RCC 7860 (cell line): ENCODE results near the gene CST4.
"Not testable (repeated sequence)": the region's sequence is repeated elsewhere in the genome, so short reads cannot be mapped to it uniquely, and the experiment has no call there.

Experiments
- DNase-seq: peaks from one replicate; pipeline ENCODE4 v3.0.0-alpha.2; 2015; ENCODE audit warnings: low spot score
- FAIRE-seq: peaks from 2 replicates; lab custom pipeline; 2012; peaks lifted over from hg19 to GRCh38; lab: Jason Lieb, UNC

The CST4 gene

DNA sequence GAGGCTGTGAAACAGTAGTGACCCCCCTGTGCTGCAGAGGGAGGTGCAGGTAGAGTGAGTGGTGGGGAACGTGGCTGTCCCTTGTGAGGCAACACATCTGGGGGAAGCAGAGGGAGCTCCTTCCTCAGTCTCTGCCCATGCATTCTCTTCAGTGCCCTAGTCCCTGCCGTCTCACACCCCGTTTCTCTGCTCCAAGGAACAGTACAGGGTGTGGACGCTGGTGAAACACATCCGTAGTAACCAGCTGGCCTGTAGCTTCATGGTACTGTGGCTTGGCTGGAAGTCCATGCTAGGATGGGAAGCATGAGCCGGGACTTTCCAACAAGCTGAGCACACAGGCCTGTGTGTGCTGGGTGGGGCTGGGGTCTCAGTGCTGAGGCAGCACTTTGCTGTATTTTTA is 25.7 kb downstream of the CST4 start:
- DNase-seq: no peak
- no peak for FAIRE-seq

DNA sequence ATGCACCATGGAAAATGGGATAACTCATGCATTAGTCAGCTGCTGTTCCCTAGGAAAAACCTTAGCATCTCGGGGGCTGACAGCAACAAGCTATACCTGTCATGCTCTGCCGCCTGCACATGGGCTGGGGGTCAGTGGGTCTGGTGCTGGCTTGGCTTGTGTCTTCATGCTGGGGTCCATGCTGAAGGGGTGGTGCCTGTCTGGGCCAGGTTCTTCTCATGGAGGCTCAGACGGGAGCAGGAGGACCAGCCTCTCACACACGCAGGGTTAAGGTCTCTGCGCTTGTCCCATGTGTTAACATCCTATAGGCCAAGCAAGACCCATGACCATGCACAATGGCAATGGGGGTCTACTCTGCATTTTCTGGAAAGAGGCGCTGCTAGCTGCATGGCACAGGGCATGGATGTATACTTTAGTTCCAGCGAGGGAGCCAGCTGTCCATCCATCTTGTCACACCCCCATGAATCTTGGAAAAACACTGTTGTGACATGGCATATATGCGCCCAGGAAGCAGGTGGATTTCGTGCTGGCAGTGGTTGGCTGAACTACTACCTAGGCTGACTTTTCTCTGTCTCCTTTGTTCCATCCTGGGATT is 26.5 kb downstream of the CST4 start:
- DNase-seq (no peak), FAIRE-seq (no peak)

DNA sequence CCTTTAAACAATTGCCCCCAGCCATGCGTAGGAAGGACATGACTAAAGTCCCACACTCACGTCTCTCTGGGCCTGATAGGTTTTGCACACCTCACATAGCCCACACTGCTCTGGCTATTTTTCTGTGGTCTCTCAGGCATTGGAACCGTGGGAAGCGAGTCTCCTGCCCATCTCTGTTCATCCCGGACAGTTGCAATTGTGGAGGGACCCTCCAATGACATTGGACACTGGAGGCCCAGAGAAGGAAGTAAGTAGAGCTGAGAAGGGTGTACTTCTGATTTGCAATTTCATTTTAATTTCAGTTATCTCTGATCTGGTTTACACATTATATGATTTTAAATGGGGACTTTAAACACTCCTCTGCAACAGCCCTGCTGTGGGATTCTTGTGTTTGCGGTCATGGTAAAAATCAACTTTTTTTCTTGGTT is 27.8 kb downstream of the CST4 start:
- FAIRE-seq (no peak), DNase-seq (no peak)

DNA sequence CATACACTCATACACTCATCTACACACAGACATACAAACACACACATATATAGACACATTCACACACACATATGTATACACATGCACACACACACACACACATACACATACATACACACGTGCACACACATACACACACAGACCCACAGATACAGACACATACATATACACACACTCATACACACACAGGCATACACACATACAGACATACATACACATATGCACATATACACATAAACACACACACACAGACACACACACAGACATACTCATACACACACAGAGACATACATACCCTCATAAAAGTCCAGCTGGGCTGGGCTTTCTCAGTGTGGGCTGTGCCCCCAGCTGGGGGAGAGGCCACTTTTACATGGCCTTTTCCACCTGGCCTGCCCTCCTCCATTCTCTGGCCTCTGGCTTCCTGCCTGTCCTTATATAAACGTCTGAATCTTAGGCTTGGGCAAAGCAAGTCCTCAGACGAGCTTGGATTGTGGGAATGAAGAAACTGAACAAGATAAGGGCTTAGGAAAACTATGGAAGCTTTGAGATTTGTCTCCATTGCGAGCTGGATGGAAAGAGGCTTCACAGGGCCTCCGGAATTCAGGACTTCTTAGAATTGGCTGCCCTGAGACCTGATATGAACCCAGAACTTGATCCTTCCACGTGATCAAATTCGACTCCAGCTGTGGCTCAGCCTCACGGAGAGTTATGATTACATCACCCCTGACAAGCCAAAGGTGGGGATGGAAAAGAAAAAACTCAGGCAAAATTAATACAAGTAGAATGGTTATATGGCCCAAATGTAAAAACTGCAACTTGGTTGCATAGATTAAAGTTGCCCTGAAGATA is 28.6 kb downstream of the CST4 start:
- DNase-seq: no peak

DNA sequence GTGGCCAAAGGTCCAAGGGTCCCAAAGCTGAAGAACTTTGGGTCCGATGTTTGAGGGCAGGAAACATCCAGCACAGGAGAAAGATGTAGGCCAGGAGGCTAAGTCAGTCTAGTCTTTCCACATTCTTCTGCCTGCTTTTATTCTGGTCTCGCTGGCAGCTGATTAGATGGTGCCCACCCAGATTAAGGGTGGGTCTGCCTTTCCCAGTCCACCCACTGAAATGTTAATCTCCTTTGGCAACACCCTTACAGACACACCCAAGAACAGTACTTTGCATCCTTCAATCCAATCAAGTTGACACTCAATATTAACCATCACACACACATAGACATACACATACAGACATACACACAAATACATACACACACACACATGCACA is 29.2 kb downstream of the CST4 start:
- DNase-seq, FAIRE-seq: not testable (repeated sequence)

More for the DNA sequence above, 28.6 kb downstream of the CST4 start:
- FAIRE-seq: no peak

DNA sequence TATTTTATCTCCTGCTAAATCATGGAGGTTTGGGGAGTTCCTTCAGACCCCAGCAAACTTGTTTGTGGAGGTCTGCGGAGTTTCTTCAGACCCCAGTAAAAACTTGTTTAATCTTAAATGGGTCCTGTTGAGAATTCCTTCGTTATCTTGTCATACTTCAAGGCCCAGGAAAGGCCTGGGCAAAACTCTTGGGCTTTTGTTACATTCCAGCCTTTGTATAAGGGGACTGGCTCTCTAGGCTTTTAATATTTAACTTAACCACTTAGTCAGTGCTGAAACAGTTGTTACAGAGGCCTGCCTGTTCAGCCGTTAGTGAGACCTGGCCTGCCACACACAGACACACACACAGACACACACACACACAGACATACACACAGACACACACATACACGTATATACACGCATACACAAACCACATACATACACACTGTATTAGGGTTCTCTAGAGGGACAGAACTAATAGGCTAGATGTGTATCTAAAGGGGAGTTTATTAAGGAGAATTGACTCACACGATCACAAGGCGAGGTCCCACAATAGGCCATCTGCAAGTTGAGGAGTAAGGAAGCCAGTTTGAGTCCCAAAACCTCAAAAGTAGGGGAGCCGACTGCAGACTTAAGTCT is 29.7 kb downstream of the CST4 start:
- FAIRE-seq (peak; percentile 87), DNase-seq (peak; percentile 80)

DNA sequence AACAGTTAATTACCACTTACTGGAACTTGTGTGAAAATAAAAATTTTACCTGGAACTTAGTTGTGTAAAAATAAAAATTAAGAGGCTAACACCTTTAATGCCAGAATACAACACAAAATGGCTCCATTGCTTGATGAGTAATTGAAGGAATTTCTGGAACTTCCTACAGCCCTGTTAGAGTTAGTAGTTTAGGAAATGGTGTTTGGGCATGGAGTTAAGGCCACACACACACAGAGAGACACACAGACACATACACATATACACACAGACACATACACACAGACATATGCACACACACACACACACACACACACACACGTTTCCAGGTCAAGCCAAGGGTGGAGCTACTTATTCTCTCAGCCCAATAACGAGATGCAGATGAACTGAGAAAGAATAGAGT is 30.5 kb downstream of the CST4 start:
- DNase-seq (no peak), FAIRE-seq (no peak)

DNA sequence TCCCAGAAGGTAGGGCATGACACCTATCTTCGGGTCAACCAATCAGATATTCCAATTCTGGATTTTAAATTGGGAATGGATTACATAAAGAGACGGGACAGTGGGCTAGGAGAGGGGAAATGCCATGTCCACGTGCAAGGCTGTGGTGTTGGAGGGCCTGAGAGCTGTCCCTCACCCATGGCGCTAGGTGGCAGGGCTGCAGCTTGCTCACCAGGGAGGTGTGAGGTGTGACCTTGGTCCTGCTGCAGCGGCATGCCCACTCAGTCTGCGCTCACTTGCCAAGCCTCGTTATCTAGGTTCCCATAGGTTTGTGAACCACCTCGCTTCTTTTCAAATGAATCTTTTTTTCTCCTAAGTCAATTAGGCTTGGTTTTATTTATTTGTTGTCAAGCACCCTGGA is 31.6 kb downstream of the CST4 start:
- DNase-seq (no peak), FAIRE-seq (no peak)

DNA sequence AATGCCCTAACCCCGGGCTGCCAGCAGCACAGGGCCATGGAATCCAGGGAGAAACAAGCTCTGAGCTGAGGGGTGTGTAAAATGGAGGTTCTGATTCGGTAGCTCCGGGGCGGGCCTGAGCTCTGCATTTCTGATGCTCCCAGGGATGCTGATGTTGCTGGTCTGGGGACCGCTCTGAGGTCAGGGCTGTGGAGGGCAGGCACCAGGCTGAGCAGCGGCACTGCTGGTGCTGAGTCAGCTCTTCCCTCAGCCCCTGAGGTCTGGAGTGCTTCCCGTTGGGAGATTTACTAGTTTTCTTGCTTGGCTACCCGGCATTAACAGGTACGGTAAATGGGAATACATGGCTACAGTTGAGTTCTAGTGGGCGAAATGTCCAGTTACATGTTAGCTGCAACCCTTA is 32.5 kb downstream of the CST4 start:
- DNase-seq (no peak), FAIRE-seq (no peak)

DNA sequence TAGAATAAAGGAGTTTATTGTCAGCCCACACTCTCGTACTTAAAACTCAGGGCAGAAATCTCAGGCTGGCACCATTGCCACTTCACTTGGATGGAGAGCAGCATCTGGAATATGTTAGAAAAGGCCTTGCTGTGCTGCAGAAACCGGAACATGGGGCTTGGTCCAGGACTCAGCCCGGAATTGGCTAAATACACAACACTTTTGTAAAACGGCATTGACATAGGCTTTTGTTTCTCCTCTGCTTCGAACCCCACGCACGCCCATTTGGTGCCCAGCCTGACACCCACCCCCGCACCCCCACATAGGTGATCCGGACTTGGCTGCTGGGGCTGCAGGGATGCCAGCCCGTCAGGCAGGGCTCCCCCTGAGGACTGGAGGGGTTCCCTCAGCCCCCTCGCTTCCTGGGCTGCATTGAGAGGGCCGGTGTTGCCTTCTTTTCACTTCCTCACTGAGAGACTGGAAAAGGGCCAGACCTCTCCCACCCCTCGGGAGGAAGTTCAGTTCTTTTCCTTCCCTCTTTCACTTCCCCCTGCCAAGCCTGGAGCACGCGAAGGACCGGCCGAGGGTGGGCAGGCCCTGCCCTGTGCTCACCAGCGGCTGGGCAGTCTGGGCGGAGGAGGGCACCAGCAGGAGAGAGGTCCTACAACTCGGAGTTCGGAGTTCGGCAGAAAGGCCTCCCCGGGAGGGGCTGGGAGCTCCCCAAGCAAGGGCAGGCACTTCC is 33.2 kb downstream of the CST4 start:
- FAIRE-seq: no peak
- DNase-seq: no peak

DNA sequence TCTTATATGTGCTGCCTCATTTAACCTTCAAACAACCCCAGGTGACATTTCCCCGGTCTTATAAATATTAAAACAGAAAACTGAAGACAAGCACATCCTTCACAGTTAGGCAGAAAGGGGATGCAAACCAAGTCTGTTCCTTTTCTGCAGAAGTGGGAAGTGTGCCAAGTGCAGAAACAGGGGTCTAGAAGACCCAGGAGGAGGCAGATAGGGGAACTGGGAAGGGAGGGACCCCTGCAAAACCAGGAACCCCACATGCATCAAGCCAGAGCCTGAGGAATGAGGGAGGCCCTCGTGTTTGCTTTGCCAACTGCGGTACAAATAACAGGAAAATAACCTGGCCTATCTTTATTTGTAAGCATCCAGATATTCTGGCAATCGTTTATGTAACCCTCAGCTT is 34.1 kb downstream of the CST4 start:
- FAIRE-seq: no peak
- DNase-seq: no peak

DNA sequence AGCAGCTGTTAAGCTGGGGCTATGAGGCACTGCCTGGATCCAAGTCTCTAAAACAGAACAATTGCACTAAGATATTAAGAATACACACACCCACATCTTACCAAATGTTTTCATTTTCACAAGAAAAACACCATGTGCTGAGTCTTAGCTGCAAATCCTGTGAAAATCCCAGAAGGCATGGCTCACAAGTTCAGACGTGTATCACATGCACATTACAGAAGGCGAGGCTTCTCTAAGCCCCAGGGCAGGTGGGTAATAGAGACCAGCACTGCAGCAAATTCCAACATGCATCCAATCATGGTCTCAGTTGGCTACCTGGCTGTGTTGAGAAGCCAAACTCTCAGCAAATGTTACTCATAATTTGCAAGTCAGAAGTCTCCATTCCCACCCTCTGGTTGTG is 34.8 kb downstream of the CST4 start:
- FAIRE-seq (no peak), DNase-seq (no peak)

DNA sequence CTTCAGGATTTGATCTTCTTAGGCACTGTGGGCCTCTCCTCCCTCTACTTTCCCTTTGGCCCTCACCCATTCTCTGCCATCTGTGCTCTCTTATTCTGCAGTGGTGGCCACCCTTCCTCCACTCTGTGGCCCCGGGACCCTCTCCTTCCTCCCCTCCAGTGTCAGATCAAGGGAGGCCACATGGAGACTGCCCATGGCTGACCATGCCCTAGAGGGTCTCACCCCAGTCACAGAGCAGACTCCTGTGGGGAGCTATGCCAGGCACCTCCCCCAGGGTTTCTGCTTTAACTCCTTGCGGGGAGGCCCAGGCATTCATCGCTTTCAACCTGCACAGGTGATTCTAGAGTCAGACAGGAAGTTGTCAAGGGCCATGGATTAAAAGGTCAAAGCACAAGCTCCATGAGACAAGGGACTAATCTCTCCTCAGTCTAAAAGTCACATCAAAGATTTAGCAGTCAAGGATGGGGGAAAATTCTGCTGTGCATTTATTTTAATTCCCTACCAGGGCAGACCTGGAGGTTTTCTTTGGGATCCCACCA is 35.4 kb downstream of the CST4 start:
- no peak for FAIRE-seq
- DNase-seq: no peak

DNA sequence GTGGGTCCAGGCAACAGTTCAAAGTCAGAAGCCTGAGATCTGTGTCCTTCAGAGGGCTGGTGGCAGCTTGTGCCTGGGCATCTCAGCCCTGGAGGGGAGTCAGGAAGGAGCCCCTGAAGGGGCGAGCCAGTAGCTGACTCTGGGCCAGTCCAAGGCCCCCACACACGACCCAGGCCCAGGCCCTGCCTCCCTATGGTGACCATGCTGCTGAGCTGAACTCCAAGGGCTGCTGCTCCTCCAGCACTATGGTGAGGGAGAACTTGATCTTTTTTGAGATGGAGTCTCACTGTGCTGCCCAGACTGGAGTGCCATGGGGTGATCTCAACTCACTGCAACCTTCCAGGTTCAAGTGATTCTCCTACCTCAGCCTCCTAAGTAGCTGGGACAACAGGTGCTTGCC is 35.9 kb downstream of the CST4 start:
- FAIRE-seq (no peak), DNase-seq (no peak)

DNA sequence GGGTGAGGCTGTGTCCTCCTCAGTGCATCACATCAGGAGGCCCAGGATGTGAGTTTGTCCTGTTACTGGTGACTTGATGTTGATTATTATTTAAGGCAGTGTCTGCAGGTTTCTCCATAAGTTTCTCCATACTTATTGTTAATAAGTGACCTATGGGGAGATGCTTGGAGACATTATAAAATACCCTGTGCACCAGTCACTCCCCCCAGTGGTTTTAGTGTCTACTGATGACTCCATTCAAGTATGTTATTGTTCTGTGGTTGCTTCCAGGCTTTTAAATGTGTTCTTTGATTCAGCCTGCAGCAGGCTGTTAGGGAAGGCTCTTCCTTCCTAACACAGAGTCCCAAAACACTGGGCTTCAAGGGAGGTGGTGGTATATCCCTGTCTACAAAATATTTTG is 36.5 kb downstream of the CST4 start:
- DNase-seq: peak; percentile 51
- no peak for FAIRE-seq

DNA sequence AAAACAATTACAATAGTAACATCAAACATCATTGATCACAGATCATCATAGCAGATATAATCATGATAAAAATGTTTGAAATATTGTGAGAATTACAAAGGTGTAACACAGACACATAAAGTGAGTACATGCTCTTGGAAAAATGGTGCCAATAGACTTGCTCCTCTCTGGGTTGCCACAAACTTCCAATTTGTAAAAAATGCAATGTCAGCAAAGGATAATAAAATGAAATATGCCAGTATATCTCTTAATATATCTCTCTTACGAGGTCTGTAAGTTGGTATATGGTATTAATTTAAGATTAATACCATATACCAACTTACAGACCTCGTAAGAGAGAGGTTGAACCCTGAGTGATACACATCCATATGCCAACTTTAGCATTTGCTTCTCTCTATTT is 37.7 kb downstream of the CST4 start:
- no peak for FAIRE-seq
- no peak for DNase-seq

DNA sequence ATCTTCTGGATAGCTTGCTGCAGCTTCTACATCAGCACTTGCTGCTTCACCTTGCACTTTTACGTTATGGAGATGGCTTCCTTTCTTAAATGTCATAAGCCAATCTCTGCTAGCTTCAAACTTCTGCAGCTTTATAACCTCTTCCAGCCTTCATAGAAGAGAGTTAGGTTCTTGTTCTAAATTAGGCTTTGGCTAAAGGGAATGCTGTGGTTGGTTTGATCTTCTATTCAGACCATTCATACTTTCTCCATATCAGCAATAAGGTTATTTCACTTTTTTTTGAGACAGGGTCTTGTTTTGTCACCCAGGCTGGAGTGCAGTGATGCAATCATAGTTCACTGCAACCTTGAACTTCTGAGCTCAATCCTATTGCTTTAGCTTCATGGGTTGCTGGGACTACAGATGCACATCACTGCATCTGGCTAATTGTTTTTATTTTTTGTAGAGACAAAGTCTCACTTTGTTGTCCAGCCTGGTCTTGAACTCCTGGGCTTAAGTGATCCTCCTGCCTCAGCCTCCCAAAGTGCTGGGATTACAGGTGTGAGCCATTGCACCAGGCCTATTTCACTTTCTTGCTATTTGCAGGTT is 38.9 kb downstream of the CST4 start:
- DNase-seq: no peak
- no peak for FAIRE-seq

DNA sequence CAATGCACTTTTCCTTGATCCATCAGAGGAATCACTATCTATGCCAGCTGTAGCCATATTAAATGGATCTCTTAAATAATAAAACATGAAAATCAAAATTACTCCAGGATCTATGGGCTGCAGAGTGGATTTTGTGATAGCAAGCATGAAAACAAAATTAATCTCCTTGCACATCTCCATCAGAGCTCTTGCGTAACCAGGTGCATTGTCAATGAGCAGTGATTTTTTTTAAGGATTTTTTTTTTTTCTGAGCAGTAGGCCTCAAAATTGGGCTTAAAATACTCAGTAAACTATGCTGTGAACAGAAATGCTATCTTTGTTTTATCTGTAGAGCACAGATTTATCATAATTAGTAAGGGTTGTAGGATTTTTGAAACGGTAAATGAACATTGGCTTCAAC is 39.6 kb downstream of the CST4 start:
- FAIRE-seq (no peak), DNase-seq (no peak)

DNA sequence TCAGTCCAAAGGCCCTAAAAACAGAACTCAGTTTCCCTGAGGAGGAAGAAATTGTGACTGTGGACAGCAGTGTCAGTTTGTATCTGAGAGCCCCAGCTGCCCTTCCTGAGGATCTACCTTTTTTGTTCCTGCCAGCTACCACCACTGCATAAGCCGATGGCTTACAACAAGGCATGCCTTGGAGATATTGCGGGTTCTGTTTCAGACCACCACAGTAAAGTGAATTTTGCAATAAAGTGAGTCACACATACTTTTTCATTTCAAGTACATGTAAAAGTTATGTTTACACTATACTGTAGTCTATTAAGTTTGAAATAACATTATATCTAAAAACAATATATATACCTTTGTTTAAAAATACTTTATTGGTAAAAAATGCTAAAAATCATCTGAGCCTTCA is 41.5 kb downstream of the CST4 start:
- DNase-seq: no peak
- FAIRE-seq: no peak

DNA sequence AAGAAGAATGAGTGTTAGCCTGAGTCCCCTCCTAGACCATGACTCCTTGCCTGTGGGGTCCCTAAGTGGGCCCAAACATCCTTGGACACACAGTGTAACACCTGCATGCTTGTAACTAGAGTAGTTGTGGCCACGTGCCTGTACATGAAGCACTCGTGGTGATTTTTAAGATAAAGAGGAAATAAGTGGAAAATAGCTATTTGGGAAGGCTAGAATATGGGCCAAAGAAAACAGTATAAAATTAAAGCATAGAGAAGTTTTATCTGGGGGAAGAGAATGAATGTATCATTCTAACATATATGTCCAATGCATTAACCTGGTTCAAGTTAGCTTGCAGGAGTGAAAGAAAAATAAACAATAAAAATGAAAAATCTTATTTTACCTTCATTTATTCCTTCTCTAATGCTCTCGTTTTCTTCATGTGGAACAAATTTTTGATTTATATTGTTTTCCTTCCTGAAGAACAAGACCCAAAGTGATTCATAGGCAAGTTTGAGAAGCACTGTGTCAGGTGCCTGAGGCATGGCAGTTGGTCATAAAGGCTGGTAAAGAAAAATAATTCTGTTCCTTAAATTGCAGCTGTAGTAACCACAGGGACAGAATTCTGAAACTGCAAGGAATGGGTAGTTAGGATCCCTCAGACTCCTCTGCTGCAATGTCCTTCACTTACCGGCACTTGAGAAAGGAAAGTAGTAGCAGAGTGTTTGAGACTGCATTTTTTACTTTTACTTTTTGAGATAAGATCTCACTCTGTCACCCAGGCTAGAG is 42.5 kb downstream of the CST4 start:
- no peak for FAIRE-seq
- DNase-seq: no peak
